ENCODE data around the gene SLC22A23. TPM values are rescaled to one million over a fixed set of nuclear protein-coding genes. Genes with fewer than 3 reads are reported as not detected.

SLC22A23 gene
- total RNA-seq, 1 donor from 2014 or later: 0.52 TPM

- no peak overlapping the region for H3K4me3 ChIP-seq (ENCODE audit: low read depth, low read length)
- no peak for TF ChIP-seq CTCF (conservative IDR thresholded peaks at IDR 0.05; ENCODE audit: low read depth, low read length)
These were observed 147.3 kb downstream of the SLC22A23 start for GRCh38 chr6:3309391-3310050.

GRCh38 chr6:3308106-3308505, 148.7 kb downstream of the SLC22A23 start:
- DNase-seq (ENCODE audit: low read depth): no peak
- no peak for TF ChIP-seq CTCF (conservative IDR thresholded peaks at IDR 0.05; ENCODE audit: low read depth, low read length)
- H3K4me3 ChIP-seq (ENCODE audit: low read depth, low read length): no peak overlapping the region

More at GRCh38 chr6:3309391-3310050, 147.3 kb downstream of the SLC22A23 start:
- no peak for DNase-seq (ENCODE audit: low read depth)

- DNase-seq (ENCODE audit: low read depth): no peak
- no peak for TF ChIP-seq CTCF (conservative IDR thresholded peaks at IDR 0.05; ENCODE audit: low read depth, low read length)
These were observed 149.4 kb downstream of the SLC22A23 start for GRCh38 chr6:3307436-3307835.

GRCh38 chr6:3306848-3307247, 150.0 kb downstream of the SLC22A23 start:
- H3K4me3 ChIP-seq (ENCODE audit: low read depth, low read length): no peak overlapping the region
- no peak for TF ChIP-seq CTCF (conservative IDR thresholded peaks at IDR 0.05; ENCODE audit: low read depth, low read length)
- DNase-seq (ENCODE audit: low read depth): no peak

More at GRCh38 chr6:3307436-3307835, 149.4 kb downstream of the SLC22A23 start:
- H3K4me3 ChIP-seq (ENCODE audit: low read depth, low read length): no peak overlapping the region

- no peak overlapping the region for H3K4me3 ChIP-seq (ENCODE audit: low read depth, low read length)
- no peak for TF ChIP-seq CTCF (conservative IDR thresholded peaks at IDR 0.05; ENCODE audit: low read depth, low read length)
- DNase-seq (ENCODE audit: low read depth): no peak
These were observed 151.0 kb downstream of the SLC22A23 start for GRCh38 chr6:3305831-3306230.

- no peak overlapping the region for H3K4me3 ChIP-seq (ENCODE audit: low read depth, low read length)
- TF ChIP-seq CTCF (conservative IDR thresholded peaks at IDR 0.05; ENCODE audit: low read depth, low read length): no peak
- DNase-seq (ENCODE audit: low read depth): no peak
These were observed 151.7 kb downstream of the SLC22A23 start for GRCh38 chr6:3305216-3305565.
